Liver (tissue), 9 donors: ENCODE measurements around the gene RASSF8. TPM values are rescaled to one million over a fixed set of nuclear protein-coding genes. Genes with fewer than 3 reads are reported as not detected.

Source experiments
- DNase-seq: peaks from one replicate; pipeline ENCODE4 v3.0.0-alpha.2; 2017; ENCODE audit warnings: low spot score
- H3K27ac ChIP-seq, 2 donors: one replicate each; pipeline ENCODE4 v1.7.0; 2013; ENCODE audit warnings: inconsistent platforms in 2 of 2, low read length in 2 of 2, control low read depth in 1 of 2, low read depth in 1 of 2, mild to moderate bottlenecking in 1 of 2
- H3K27me3 ChIP-seq, 4 donors: one replicate each; pipeline versions ENCODE4 v1.6.1 to v1.7.0; 2013; ENCODE audit warnings: low read length in 3 of 4, inconsistent platforms in 1 of 4, mild to moderate bottlenecking in 1 of 4, moderate library complexity in 1 of 4; ENCODE audit not compliant: control insufficient read depth in 4 of 4, insufficient read depth in 4 of 4
- H3K36me3 ChIP-seq, 4 donors: one replicate each; pipeline versions ENCODE4 v1.6.1 to v1.7.0; 2013; ENCODE audit warnings: low read length in 3 of 4, mild to moderate bottlenecking in 3 of 4, low read depth in 1 of 4, moderate library complexity in 1 of 4; ENCODE audit not compliant: control insufficient read depth in 4 of 4, insufficient read depth in 3 of 4
- H3K4me1 ChIP-seq, 4 donors: one replicate each; pipeline versions ENCODE4 v1.6.1 to v1.7.0; 2013; ENCODE audit warnings: low read length in 3 of 4, mild to moderate bottlenecking in 3 of 4, moderate library complexity in 1 of 4; ENCODE audit not compliant: control insufficient read depth in 4 of 4, insufficient read depth in 4 of 4
- H3K4me3 ChIP-seq, 3 donors: one replicate each; pipeline versions ENCODE4 v1.6.1 to v1.7.0; 2013; ENCODE audit warnings: low read length in 3 of 3, control low read depth in 1 of 3, low read depth in 1 of 3, mild to moderate bottlenecking in 1 of 3
- H3K9ac ChIP-seq, 2 donors: one replicate each; pipeline ENCODE4 v1.7.0; 2013; ENCODE audit warnings: low read length in 2 of 2, mild to moderate bottlenecking in 2 of 2, moderate library complexity in 2 of 2, control low read depth in 1 of 2, low read depth in 1 of 2
- H3K9me3 ChIP-seq, 4 donors: one replicate each; pipeline versions ENCODE4 v1.6.1 to v1.7.0; 2013; ENCODE audit warnings: low read length in 3 of 4; ENCODE audit not compliant: control insufficient read depth in 4 of 4
- EGR1 ChIP-seq, 2 donors: IDR thresholded peaks; 2 replicates each; pipeline ENCODE4 v1.6.1; 2016 to 2018; ENCODE audit warnings: antibody characterized with exemption in 2 of 2, low read depth in 2 of 2
- FOXA1 ChIP-seq: IDR thresholded peaks from 2 replicates; pipeline ENCODE4 v1.6.1; 2016; ENCODE audit warnings: antibody characterized with exemption
- FOXA2 ChIP-seq: IDR thresholded peaks from 2 replicates; pipeline ENCODE4 v1.6.1; 2016; ENCODE audit warnings: antibody characterized with exemption
- GABPA ChIP-seq, 2 donors: IDR thresholded peaks in 1 of 2; conservative IDR thresholded peaks in 1 of 2; 2 replicates each; pipeline ENCODE4 v1.6.1; 2016; ENCODE audit warnings: antibody characterized with exemption in 2 of 2, mild to moderate bottlenecking in 1 of 2, moderate library complexity in 1 of 2
- HNF4A ChIP-seq, 2 donors: conservative IDR thresholded peaks; 2 replicates each; pipeline ENCODE4 v1.6.1; 2016; ENCODE audit warnings: antibody characterized with exemption in 2 of 2, mild to moderate bottlenecking in 2 of 2
- HNF4G ChIP-seq: IDR thresholded peaks from 2 replicates; pipeline ENCODE4 v1.6.1; 2016; ENCODE audit warnings: antibody characterized with exemption
- JUND ChIP-seq, 2 donors: IDR thresholded peaks; 2 replicates each; pipeline ENCODE4 v1.6.1; 2016; ENCODE audit warnings: antibody characterized with exemption in 2 of 2
- NR2F2 ChIP-seq: IDR thresholded peaks from 2 replicates; pipeline ENCODE4 v1.6.1; 2016; ENCODE audit warnings: antibody characterized with exemption
- RAD21 ChIP-seq, 2 donors: IDR thresholded peaks; 2 replicates each; pipeline ENCODE4 v1.6.1; 2016; ENCODE audit warnings: antibody characterized with exemption in 2 of 2, mild to moderate bottlenecking in 2 of 2
- RXRA ChIP-seq, 2 donors: IDR thresholded peaks; 2 replicates each; pipeline ENCODE4 v1.6.1; 2017 to 2018; ENCODE audit warnings: antibody characterized with exemption in 2 of 2, mild to moderate bottlenecking in 1 of 2
- SP1 ChIP-seq: IDR thresholded peaks from 2 replicates; pipeline ENCODE4 v1.6.1; 2018; ENCODE audit warnings: antibody characterized with exemption, mild to moderate bottlenecking
- TAF1 ChIP-seq: conservative IDR thresholded peaks from 2 replicates; pipeline ENCODE4 v1.6.1; 2016; ENCODE audit warnings: antibody characterized with exemption, mild to moderate bottlenecking
- YY1 ChIP-seq: IDR thresholded peaks from 2 replicates; pipeline ENCODE4 v1.6.1; 2016; ENCODE audit warnings: antibody characterized with exemption, mild to moderate bottlenecking
- WGBS: extraction: QIAGEN DNeasy Blood & Tissue Kit; methylation state at CpG from one replicate; pipeline ENCODE4 v1.1.7; 2013; 5-methylcytosine and 5-hydroxymethylcytosine counted together
- polyA plus RNA-seq, 2 donors: library from polyadenylated mRNA; stranded (reverse) in 1 of 2; unstranded in 1 of 2; fragments of 200-250 nt in 1 of 2; fragments of >200 nt in 1 of 2; fragmentation: Nextera tagmentation in 1 of 2; extraction: Ambion mirVana in 1 of 2; gene quantifications; one replicate each; pipeline versions ENCODE4 v1.2.1 to v1.2.3, GENCODE V29; 2013 to 2015
- total RNA-seq, 2 donors: library from RNA; depleted of rRNA; stranded (reverse); fragments of >200 nt; gene quantifications; one replicate each; pipeline ENCODE4 v1.2.3, GENCODE V29; 2014
- TF ChIP-seq, protein P1 (sequence below): fragments of 150-350 bp; IDR thresholded peaks from 2 replicates; pipeline ENCODE4 v1.5.1; 2017; ENCODE audit warnings: improper control_type of control experiment, low read depth, low read length; ENCODE audit not compliant: missing input control
- TF ChIP-seq, protein P2 (sequence below): IDR thresholded peaks from 2 replicates; pipeline ENCODE4 v1.6.1; 2016; ENCODE audit warnings: antibody characterized with exemption
- TF ChIP-seq, protein P3 (sequence below): IDR thresholded peaks from 2 replicates; pipeline ENCODE4 v1.6.1; 2016; ENCODE audit warnings: antibody characterized with exemption
- TF ChIP-seq, protein P4 (sequence below): IDR thresholded peaks from 2 replicates; pipeline ENCODE4 v1.6.1; 2016; ENCODE audit warnings: antibody characterized with exemption, mild to moderate bottlenecking
- TF ChIP-seq, protein P5 (sequence below): IDR thresholded peaks from 2 replicates; pipeline ENCODE4 v1.6.1; 2016; ENCODE audit warnings: antibody characterized with exemption
- donor health status: healthy.
- donor health status: healthy.
- donor health status: healthy.
- donor health status: healthy.
- donor health status: healthy.

RASSF8 gene
- total and polyA plus RNA-seq, 4 donors = 1.7 to 9.4 (median 3.3) TPM

DNA sequence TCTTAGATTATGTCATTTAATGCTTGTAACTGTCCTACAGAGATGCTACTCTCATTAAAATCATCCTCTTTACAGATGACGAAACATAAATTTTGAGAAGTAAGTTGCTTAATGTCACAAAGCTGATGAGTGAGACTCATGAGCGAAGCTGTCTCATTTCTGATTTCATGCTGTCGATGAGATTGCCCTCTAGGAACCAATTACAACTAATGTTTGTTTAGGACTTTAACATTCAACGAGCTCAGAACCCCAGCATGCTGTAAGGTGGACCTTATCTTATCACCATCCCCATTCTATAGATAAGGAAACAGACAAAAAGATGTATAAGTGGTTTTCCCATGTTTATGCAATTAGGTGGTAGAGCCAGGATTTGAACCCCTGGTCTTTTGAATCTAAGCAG is 143.3 kb downstream of the RASSF8 start:
- no peaks in the 10 kb centered on the region for H3K36me3 ChIP-seq
- H3K9ac ChIP-seq = no peak overlapping the region
- no peak overlapping the region for H3K4me3 ChIP-seq
- H3K27ac ChIP-seq = no peak overlapping the region
- TF ChIP-seq TAF1 = no peak
- TF ChIP-seq GABPA (IDR thresholded peaks at IDR 0.05 in 1 of 2, conservative IDR thresholded peaks at IDR 0.05 in 1 of 2) = no peak
- no peak for TF ChIP-seq HNF4G
- no peak for TF ChIP-seq EGR1 (IDR thresholded peaks at IDR 0.05; ENCODE audit: low read depth in 2 of 2)
- no peak for TF ChIP-seq YY1
- TF ChIP-seq, protein P1, sequence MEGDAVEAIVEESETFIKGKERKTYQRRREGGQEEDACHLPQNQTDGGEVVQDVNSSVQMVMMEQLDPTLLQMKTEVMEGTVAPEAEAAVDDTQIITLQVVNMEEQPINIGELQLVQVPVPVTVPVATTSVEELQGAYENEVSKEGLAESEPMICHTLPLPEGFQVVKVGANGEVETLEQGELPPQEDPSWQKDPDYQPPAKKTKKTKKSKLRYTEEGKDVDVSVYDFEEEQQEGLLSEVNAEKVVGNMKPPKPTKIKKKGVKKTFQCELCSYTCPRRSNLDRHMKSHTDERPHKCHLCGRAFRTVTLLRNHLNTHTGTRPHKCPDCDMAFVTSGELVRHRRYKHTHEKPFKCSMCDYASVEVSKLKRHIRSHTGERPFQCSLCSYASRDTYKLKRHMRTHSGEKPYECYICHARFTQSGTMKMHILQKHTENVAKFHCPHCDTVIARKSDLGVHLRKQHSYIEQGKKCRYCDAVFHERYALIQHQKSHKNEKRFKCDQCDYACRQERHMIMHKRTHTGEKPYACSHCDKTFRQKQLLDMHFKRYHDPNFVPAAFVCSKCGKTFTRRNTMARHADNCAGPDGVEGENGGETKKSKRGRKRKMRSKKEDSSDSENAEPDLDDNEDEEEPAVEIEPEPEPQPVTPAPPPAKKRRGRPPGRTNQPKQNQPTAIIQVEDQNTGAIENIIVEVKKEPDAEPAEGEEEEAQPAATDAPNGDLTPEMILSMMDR = no peak
- no peak for TF ChIP-seq RXRA (IDR thresholded peaks at IDR 0.05)
- TF ChIP-seq, protein P2, sequence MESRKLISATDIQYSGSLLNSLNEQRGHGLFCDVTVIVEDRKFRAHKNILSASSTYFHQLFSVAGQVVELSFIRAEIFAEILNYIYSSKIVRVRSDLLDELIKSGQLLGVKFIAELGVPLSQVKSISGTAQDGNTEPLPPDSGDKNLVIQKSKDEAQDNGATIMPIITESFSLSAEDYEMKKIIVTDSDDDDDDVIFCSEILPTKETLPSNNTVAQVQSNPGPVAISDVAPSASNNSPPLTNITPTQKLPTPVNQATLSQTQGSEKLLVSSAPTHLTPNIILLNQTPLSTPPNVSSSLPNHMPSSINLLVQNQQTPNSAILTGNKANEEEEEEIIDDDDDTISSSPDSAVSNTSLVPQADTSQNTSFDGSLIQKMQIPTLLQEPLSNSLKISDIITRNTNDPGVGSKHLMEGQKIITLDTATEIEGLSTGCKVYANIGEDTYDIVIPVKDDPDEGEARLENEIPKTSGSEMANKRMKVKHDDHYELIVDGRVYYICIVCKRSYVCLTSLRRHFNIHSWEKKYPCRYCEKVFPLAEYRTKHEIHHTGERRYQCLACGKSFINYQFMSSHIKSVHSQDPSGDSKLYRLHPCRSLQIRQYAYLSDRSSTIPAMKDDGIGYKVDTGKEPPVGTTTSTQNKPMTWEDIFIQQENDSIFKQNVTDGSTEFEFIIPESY = no peak
- TF ChIP-seq NR2F2 = no peak
- no peak for TF ChIP-seq FOXA1
- TF ChIP-seq, protein P3, sequence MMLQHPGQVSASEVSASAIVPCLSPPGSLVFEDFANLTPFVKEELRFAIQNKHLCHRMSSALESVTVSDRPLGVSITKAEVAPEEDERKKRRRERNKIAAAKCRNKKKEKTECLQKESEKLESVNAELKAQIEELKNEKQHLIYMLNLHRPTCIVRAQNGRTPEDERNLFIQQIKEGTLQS = no peak
- TF ChIP-seq, protein P4, sequence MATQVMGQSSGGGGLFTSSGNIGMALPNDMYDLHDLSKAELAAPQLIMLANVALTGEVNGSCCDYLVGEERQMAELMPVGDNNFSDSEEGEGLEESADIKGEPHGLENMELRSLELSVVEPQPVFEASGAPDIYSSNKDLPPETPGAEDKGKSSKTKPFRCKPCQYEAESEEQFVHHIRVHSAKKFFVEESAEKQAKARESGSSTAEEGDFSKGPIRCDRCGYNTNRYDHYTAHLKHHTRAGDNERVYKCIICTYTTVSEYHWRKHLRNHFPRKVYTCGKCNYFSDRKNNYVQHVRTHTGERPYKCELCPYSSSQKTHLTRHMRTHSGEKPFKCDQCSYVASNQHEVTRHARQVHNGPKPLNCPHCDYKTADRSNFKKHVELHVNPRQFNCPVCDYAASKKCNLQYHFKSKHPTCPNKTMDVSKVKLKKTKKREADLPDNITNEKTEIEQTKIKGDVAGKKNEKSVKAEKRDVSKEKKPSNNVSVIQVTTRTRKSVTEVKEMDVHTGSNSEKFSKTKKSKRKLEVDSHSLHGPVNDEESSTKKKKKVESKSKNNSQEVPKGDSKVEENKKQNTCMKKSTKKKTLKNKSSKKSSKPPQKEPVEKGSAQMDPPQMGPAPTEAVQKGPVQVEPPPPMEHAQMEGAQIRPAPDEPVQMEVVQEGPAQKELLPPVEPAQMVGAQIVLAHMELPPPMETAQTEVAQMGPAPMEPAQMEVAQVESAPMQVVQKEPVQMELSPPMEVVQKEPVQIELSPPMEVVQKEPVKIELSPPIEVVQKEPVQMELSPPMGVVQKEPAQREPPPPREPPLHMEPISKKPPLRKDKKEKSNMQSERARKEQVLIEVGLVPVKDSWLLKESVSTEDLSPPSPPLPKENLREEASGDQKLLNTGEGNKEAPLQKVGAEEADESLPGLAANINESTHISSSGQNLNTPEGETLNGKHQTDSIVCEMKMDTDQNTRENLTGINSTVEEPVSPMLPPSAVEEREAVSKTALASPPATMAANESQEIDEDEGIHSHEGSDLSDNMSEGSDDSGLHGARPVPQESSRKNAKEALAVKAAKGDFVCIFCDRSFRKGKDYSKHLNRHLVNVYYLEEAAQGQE = no peak
- TF ChIP-seq SP1 = no peak
- TF ChIP-seq FOXA2 = no peak
- TF ChIP-seq, protein P5, sequence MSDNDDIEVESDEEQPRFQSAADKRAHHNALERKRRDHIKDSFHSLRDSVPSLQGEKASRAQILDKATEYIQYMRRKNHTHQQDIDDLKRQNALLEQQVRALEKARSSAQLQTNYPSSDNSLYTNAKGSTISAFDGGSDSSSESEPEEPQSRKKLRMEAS = no peak
- no peaks in the 10 kb centered on the region for H3K27me3 ChIP-seq
- no peaks in the 10 kb centered on the region for H3K9me3 ChIP-seq
- DNase-seq = no peak
- peaks cover 0 to 6% (median 0%) of the 10 kb centered on the region in 4 donors for H3K4me1 ChIP-seq
- WGBS = 60% methylated on average over 4 of the region's 4 CpGs

DNA sequence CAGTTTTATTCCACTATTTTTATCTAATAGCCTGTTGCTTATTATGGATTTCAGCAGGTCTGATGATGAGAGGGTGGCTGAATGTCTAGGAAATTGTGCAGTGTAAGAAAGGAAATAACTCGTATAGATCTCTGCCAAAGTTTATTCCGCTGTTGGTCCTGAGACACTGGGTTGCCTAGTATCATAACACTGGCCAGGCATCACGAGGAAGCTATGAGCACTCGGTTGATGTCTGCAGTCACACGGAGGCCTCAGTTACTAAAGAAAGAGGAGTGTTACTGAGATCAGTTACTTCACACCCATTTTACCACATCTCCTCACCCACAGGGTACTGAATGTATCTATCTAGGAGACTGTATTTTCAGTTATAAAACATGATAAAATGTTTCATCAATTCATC is 144.5 kb downstream of the RASSF8 start:
- TF ChIP-seq EGR1 (IDR thresholded peaks at IDR 0.05; ENCODE audit: low read depth in 2 of 2) (no peak), TAF1 (no peak), HNF4G (no peak), FOXA2 (no peak), SP1 (no peak), YY1 (no peak), RXRA (IDR thresholded peaks at IDR 0.05) (no peak), RAD21 (IDR thresholded peaks at IDR 0.05) (no peak), HNF4A (conservative IDR thresholded peaks at IDR 0.05) (no peak), JUND (IDR thresholded peaks at IDR 0.05) (no peak), FOXA1 (no peak)
- TF ChIP-seq, protein P3 = no peak
- TF ChIP-seq, protein P1 = no peak
- TF ChIP-seq, protein P2 = no peak
- H3K4me1 ChIP-seq = no peaks in the 10 kb centered on the region
- H3K36me3 ChIP-seq = no peaks in the 10 kb centered on the region
- H3K4me3 ChIP-seq = no peak overlapping the region
- H3K27me3 ChIP-seq = no peaks in the 10 kb centered on the region
- no peak overlapping the region for H3K9ac ChIP-seq
- no peaks in the 10 kb centered on the region for H3K9me3 ChIP-seq
- H3K27ac ChIP-seq = no peak overlapping the region
- WGBS = 79% methylated on average over 5 of the region's 5 CpGs
- no peak for DNase-seq
